Measurements from ENCODE around the gene MCF2L2.
A peak's percentile ranks its signal among the peaks of the same experiment; 100 is the strongest.

Gene MCF2L2

GRCh38 chr3:183306798-183307671 is 121.4 kb downstream of the MCF2L2 start:
- Histone ChIP-seq H3K9ac (ENCODE audit: insufficient read length) (no peak overlapping the region), H3K36me3 (ENCODE audit: insufficient read depth, low read length) (no peaks in the 10 kb centered on the region), H3K27ac (peak overlapping the region; percentile 44; the same call in 1 of the 2 replicates), H3K4me3 (peak overlapping the region; percentile 2; the same call in 1 of the 2 replicates), H3K9me3 (ENCODE audit: low read depth, low read length) (no peaks in the 10 kb centered on the region)
- TF ChIP-seq POLR2AphosphoS5 (IDR thresholded peaks at IDR 0.05; ENCODE audit: borderline replicate concordance, low read depth, low read length) (no peak), FOXP2 (optimal IDR thresholded peaks at IDR 0.05; ENCODE audit: control extremely low read depth, extremely low read length, insufficient read depth) (no peak), EZH2 (IDR thresholded peaks at IDR 0.05) (no peak)
- DNase-seq (ENCODE audit: low read depth, low spot score), result peak; percentile 39

GRCh38 chr3:183303690-183304089 is 124.7 kb downstream of the MCF2L2 start:
- TF ChIP-seq EZH2 (IDR thresholded peaks at IDR 0.05), result no peak
- TF ChIP-seq POLR2AphosphoS5 (IDR thresholded peaks at IDR 0.05; ENCODE audit: borderline replicate concordance, low read depth, low read length), result no peak
- TF ChIP-seq FOXP2 (optimal IDR thresholded peaks at IDR 0.05; ENCODE audit: control extremely low read depth, extremely low read length, insufficient read depth), result no peak
- no peak overlapping the region for H3K27ac ChIP-seq
- H3K36me3 ChIP-seq (ENCODE audit: insufficient read depth, low read length), result no peaks in the 10 kb centered on the region
- DNase-seq (ENCODE audit: low read depth, low spot score), result no peak
- no peak overlapping the region for H3K9ac ChIP-seq (ENCODE audit: insufficient read length)
- no peak overlapping the region for H3K4me3 ChIP-seq
- H3K9me3 ChIP-seq (ENCODE audit: low read depth, low read length), result no peaks in the 10 kb centered on the region

- no peak for DNase-seq (ENCODE audit: low read depth, low spot score)
- Histone ChIP-seq H3K9ac (ENCODE audit: insufficient read length) (no peak overlapping the region), H3K4me3 (no peak overlapping the region), H3K9me3 (ENCODE audit: low read depth, low read length) (no peaks in the 10 kb centered on the region), H3K36me3 (ENCODE audit: insufficient read depth, low read length) (no peaks in the 10 kb centered on the region), H3K27ac (peak overlapping the region; percentile 42; the same call in 1 of the 2 replicates)
- TF ChIP-seq EZH2 (IDR thresholded peaks at IDR 0.05) (no peak), FOXP2 (optimal IDR thresholded peaks at IDR 0.05; ENCODE audit: control extremely low read depth, extremely low read length, insufficient read depth) (no peak), POLR2AphosphoS5 (IDR thresholded peaks at IDR 0.05; ENCODE audit: borderline replicate concordance, low read depth, low read length) (no peak)
Measured at GRCh38 chr3:183301937-183302580, 126.4 kb downstream of the MCF2L2 start.

GRCh38 chr3:183300996-183301562 is 127.3 kb downstream of the MCF2L2 start:
- TF ChIP-seq EZH2 (IDR thresholded peaks at IDR 0.05) (no peak), POLR2AphosphoS5 (IDR thresholded peaks at IDR 0.05; ENCODE audit: borderline replicate concordance, low read depth, low read length) (no peak), FOXP2 (optimal IDR thresholded peaks at IDR 0.05; ENCODE audit: control extremely low read depth, extremely low read length, insufficient read depth) (no peak)
- H3K27ac ChIP-seq, result no peak overlapping the region

GRCh38 chr3:183299976-183300375 is 128.4 kb downstream of the MCF2L2 start:
- no peak for TF ChIP-seq POLR2AphosphoS5 (IDR thresholded peaks at IDR 0.05; ENCODE audit: borderline replicate concordance, low read depth, low read length)
- TF ChIP-seq EZH2 (IDR thresholded peaks at IDR 0.05), result no peak
- no peak for TF ChIP-seq FOXP2 (optimal IDR thresholded peaks at IDR 0.05; ENCODE audit: control extremely low read depth, extremely low read length, insufficient read depth)
- Histone ChIP-seq H3K4me3 (no peak overlapping the region), H3K9ac (ENCODE audit: insufficient read length) (no peak overlapping the region), H3K27ac (no peak overlapping the region; the same call in 1 of the 2 replicates), H3K36me3 (ENCODE audit: insufficient read depth, low read length) (no peaks in the 10 kb centered on the region), H3K9me3 (ENCODE audit: low read depth, low read length) (no peaks in the 10 kb centered on the region; the same call in 1 of the 2 replicates)
- DNase-seq (ENCODE audit: low read depth, low spot score), result no peak

More at GRCh38 chr3:183300996-183301562, 127.3 kb downstream of the MCF2L2 start:
- Histone ChIP-seq H3K36me3 (ENCODE audit: insufficient read depth, low read length) (no peaks in the 10 kb centered on the region), H3K4me3 (no peak overlapping the region), H3K9ac (ENCODE audit: insufficient read length) (no peak overlapping the region), H3K9me3 (ENCODE audit: low read depth, low read length) (no peaks in the 10 kb centered on the region; the same call in 1 of the 2 replicates)
- DNase-seq (ENCODE audit: low read depth, low spot score), result no peak

- TF ChIP-seq EZH2 (IDR thresholded peaks at IDR 0.05) (no peak), FOXP2 (optimal IDR thresholded peaks at IDR 0.05; ENCODE audit: control extremely low read depth, extremely low read length, insufficient read depth) (peak; percentile 67), POLR2AphosphoS5 (IDR thresholded peaks at IDR 0.05; ENCODE audit: borderline replicate concordance, low read depth, low read length) (peak; percentile 27; the same call in 1 of the 2 replicates)
- peak overlapping the region; percentile 86 for H3K27ac ChIP-seq
- H3K9ac ChIP-seq (ENCODE audit: insufficient read length), result peak overlapping the region; percentile 38
Measured at GRCh38 chr3:183298701-183299153, 129.7 kb downstream of the MCF2L2 start.

GRCh38 chr3:183296944-183297343 is 131.5 kb downstream of the MCF2L2 start:
- Histone ChIP-seq H3K27ac (no peak overlapping the region), H3K9ac (ENCODE audit: insufficient read length) (no peak overlapping the region), H3K9me3 (ENCODE audit: low read depth, low read length) (no peaks in the 10 kb centered on the region; the same call in 1 of the 2 replicates), H3K36me3 (ENCODE audit: insufficient read depth, low read length) (peaks cover 5% of the 10 kb centered on the region; the same call in 1 of the 2 replicates), H3K4me3 (no peak overlapping the region)
- TF ChIP-seq POLR2AphosphoS5 (IDR thresholded peaks at IDR 0.05; ENCODE audit: borderline replicate concordance, low read depth, low read length), result no peak
- TF ChIP-seq FOXP2 (optimal IDR thresholded peaks at IDR 0.05; ENCODE audit: control extremely low read depth, extremely low read length, insufficient read depth), result no peak
- no peak for TF ChIP-seq EZH2 (IDR thresholded peaks at IDR 0.05)
- no peak for DNase-seq (ENCODE audit: low read depth, low spot score)

More at GRCh38 chr3:183298701-183299153, 129.7 kb downstream of the MCF2L2 start:
- peak overlapping the region; percentile 44 for H3K4me3 ChIP-seq
- DNase-seq (ENCODE audit: low read depth, low spot score), result peak; percentile 93
- no peaks in the 10 kb centered on the region for H3K36me3 ChIP-seq (ENCODE audit: insufficient read depth, low read length)
- no peaks in the 10 kb centered on the region; the same call in 1 of the 2 replicates for H3K9me3 ChIP-seq (ENCODE audit: low read depth, low read length)

All from SK-N-MC (cell line).